H1 (cell line): ENCODE measurements around the gene C1RL. TPM values are rescaled to one million over a fixed set of nuclear protein-coding genes. Genes with fewer than 3 reads are reported as not detected.

Source experiments
- CTCF ChIA-PET: fragments of 300-600 bp; sonication (Branson Sonifier 250); formaldehyde crosslinking; loops from one replicate; lab custom pipeline; 2021; ENCODE audit not compliant: partially characterized antibody; lab: Charles Lee
- POLR2A ChIA-PET: fragments of 300-600 bp; sonication (Branson Sonifier 250); formaldehyde crosslinking; loops from one replicate; lab custom pipeline; 2021; ENCODE audit warnings: inconsistent platforms; ENCODE audit not compliant: partially characterized antibody; lab: Charles Lee
- DNase-seq, 2 experiments: peaks; one replicate each; pipeline versions ENCODE4 v3.0.0 to v3.0.0-alpha.2; 2010 to 2022; ENCODE audit warnings: low spot score in 2 of 2, low read depth in 1 of 2, mixed read lengths in 1 of 2
- FAIRE-seq: peaks from 2 replicates; lab custom pipeline; 2011; peaks lifted over from hg19 to GRCh38; lab: Jason Lieb, UNC
- H2AFZ ChIP-seq: 2 replicates; pipeline ENCODE4 v1.8.1; 2012; ENCODE audit warnings: low read length, inconsistent platforms
- H2AK5ac ChIP-seq: 2 replicates; pipeline ENCODE4 v1.6.1; 2013; ENCODE audit warnings: low read depth, low read length
- H2BK120ac ChIP-seq: replicated peaks from 2 replicates; pipeline ENCODE3; 2013; ENCODE audit warnings: low read depth, low read length, inconsistent platforms
- H2BK12ac ChIP-seq: 2 replicates; pipeline ENCODE4 v1.6.1; 2013; ENCODE audit warnings: low read depth, low read length
- H2BK15ac ChIP-seq: 2 replicates; pipeline ENCODE4 v1.6.1; 2013; ENCODE audit warnings: low read length
- H2BK20ac ChIP-seq: 2 replicates; pipeline ENCODE4 v1.6.1; 2013; ENCODE audit warnings: low read length
- H2BK5ac ChIP-seq: 2 replicates; pipeline ENCODE4 v1.6.1; 2013; ENCODE audit warnings: low read depth, low read length
- H3K14ac ChIP-seq: 2 replicates; pipeline ENCODE4 v1.6.1; 2013; ENCODE audit warnings: inconsistent platforms; ENCODE audit not compliant: insufficient read length
- H3K18ac ChIP-seq: 2 replicates; pipeline ENCODE4 v1.6.1; 2013; ENCODE audit warnings: low read length; ENCODE audit errors: extremely low read depth
- H3K23ac ChIP-seq: 2 replicates; pipeline ENCODE4 v1.6.1; 2013; ENCODE audit warnings: inconsistent platforms; ENCODE audit not compliant: insufficient read length
- H3K23me2 ChIP-seq: 2 replicates; pipeline ENCODE4 v1.6.1; 2013; ENCODE audit warnings: low read depth, low read length
- H3K27ac ChIP-seq: 2 replicates; pipeline ENCODE4 v1.6.1; 2011; ENCODE audit warnings: low read depth, low read length, inconsistent platforms
- H3K27me3 ChIP-seq, 4 experiments: replicated peaks in 1 of 4; 1 replicate in 1 of 4; 2 replicates in 3 of 4; pipeline versions ENCODE4 v1.6.1 to v1.8.1; 2011 to 2013; ENCODE audit warnings: low read length in 3 of 4, mild to moderate bottlenecking in 3 of 4, inconsistent platforms in 2 of 4, mixed read lengths in 2 of 4, moderate library complexity in 1 of 4; ENCODE audit not compliant: control insufficient read depth in 3 of 4, insufficient read depth in 3 of 4; ENCODE audit errors: extremely low read depth in 1 of 4
- H3K36me3 ChIP-seq, 4 experiments: 2 replicates each; pipeline versions ENCODE4 v1.6.1 to v1.8.1; 2011 to 2013; ENCODE audit warnings: mild to moderate bottlenecking in 4 of 4, low read length in 3 of 4, moderate library complexity in 2 of 4, control low read depth in 1 of 4, inconsistent platforms in 1 of 4; ENCODE audit not compliant: insufficient read depth in 4 of 4, control insufficient read depth in 2 of 4
- H3K4ac ChIP-seq: replicated peaks from 2 replicates; pipeline ENCODE3; 2013; ENCODE audit warnings: low read length, low read depth, mixed read lengths, inconsistent platforms; ENCODE audit not compliant: insufficient read length
- H3K4me1 ChIP-seq, 4 experiments: replicated peaks in 1 of 4; 1 replicate in 1 of 4; 2 replicates in 3 of 4; pipeline versions ENCODE4 v1.6.1 to v1.8.1; 2011 to 2013; ENCODE audit warnings: low read length in 3 of 4, inconsistent platforms in 2 of 4, mixed read lengths in 1 of 4; ENCODE audit not compliant: insufficient read depth in 4 of 4, control insufficient read depth in 3 of 4
- H3K4me2 ChIP-seq, 2 experiments: 2 replicates each; pipeline versions ENCODE4 v1.6.1 to v1.8.1; 2011 to 2013; ENCODE audit warnings: low read depth in 2 of 2, low read length in 2 of 2, control low read depth in 1 of 2, inconsistent platforms in 1 of 2, mild to moderate bottlenecking in 1 of 2; ENCODE audit not compliant: insufficient read depth in 1 of 2
- H3K4me3 ChIP-seq, 4 experiments: fragments of 200-600, 300-600 bp in 1 of 4; sonication (generic), shearing (Covaris generic), sonication (Bioruptor Twin) in 1 of 4; 2 replicates each; pipeline versions ENCODE4 v1.5.1 to v1.8.1; 2011 to 2016; ENCODE audit warnings: low read length in 4 of 4, low read depth in 3 of 4, control low read depth in 2 of 4, inconsistent platforms in 2 of 4, mild to moderate bottlenecking in 2 of 4, mixed read lengths in 1 of 4, moderate library complexity in 1 of 4; ENCODE audit not compliant: insufficient read depth in 2 of 4; ENCODE audit errors: extremely low read depth in 1 of 4
- H3K56ac ChIP-seq: replicated peaks from 2 replicates; pipeline ENCODE3; 2013; ENCODE audit warnings: low read depth, mild to moderate bottlenecking, mixed read lengths, low read length, inconsistent platforms; ENCODE audit not compliant: insufficient read length
- H3K79me1 ChIP-seq: 2 replicates; pipeline ENCODE4 v1.6.1; 2013; ENCODE audit warnings: low read depth, low read length, control low read depth
- H3K79me2 ChIP-seq, 2 experiments: 2 replicates each; pipeline versions ENCODE4 v1.6.1 to v1.8.1; 2012 to 2013; ENCODE audit warnings: low read length in 2 of 2, mild to moderate bottlenecking in 2 of 2, inconsistent platforms in 1 of 2; ENCODE audit not compliant: insufficient read depth in 2 of 2, control insufficient read depth in 1 of 2
- H3K9ac ChIP-seq, 4 experiments: replicated peaks in 1 of 4; 1 replicate in 1 of 4; 2 replicates in 3 of 4; pipeline versions ENCODE4 v1.6.1 to v1.8.1; 2011 to 2013; ENCODE audit warnings: low read depth in 3 of 4, low read length in 3 of 4, control low read depth in 2 of 4, mild to moderate bottlenecking in 2 of 4, moderate library complexity in 2 of 4, inconsistent platforms in 1 of 4; ENCODE audit errors: extremely low read depth in 1 of 4
- H3K9me3 ChIP-seq, 2 experiments: 2 replicates each; pipeline versions ENCODE4 v1.6.1 to v1.8.1; 2012 to 2013; ENCODE audit warnings: mild to moderate bottlenecking in 2 of 2, moderate library complexity in 2 of 2, control low read depth in 1 of 2, inconsistent platforms in 1 of 2, low read depth in 1 of 2, low read length in 1 of 2, mixed read lengths in 1 of 2; ENCODE audit not compliant: insufficient read depth in 2 of 2
- H4K20me1 ChIP-seq, 2 experiments: replicated peaks in 1 of 2; 2 replicates each; pipeline versions ENCODE3 to v1.8.1; 2011 to 2013; ENCODE audit warnings: inconsistent platforms in 2 of 2, low read length in 2 of 2, mild to moderate bottlenecking in 1 of 2; ENCODE audit not compliant: insufficient read depth in 2 of 2, control insufficient read depth in 1 of 2
- H4K5ac ChIP-seq: 2 replicates; pipeline ENCODE4 v1.6.1; 2013; ENCODE audit warnings: low read length, low read depth, mixed read lengths, inconsistent platforms; ENCODE audit not compliant: insufficient read length
- H4K8ac ChIP-seq: 2 replicates; pipeline ENCODE4 v1.8.0; 2013; ENCODE audit warnings: mild to moderate bottlenecking, moderate library complexity, low read length, inconsistent platforms; ENCODE audit not compliant: insufficient read depth; ENCODE audit errors: extremely low read depth
- H4K91ac ChIP-seq: replicated peaks from 2 replicates; pipeline ENCODE3; 2013; ENCODE audit warnings: low read length, mixed read lengths, inconsistent platforms; ENCODE audit not compliant: insufficient read length
- ASH2L ChIP-seq: fragments of 200-600, 300-600 bp; sonication (generic); IDR thresholded peaks from one replicate; pipeline ENCODE4 v1.7.1; 2017; ENCODE audit warnings: low read length
- CREB1 ChIP-seq: IDR thresholded peaks from 2 replicates; pipeline ENCODE4 v1.6.1; 2012; ENCODE audit warnings: inconsistent platforms
- CTBP2 ChIP-seq: IDR thresholded peaks from 2 replicates; pipeline ENCODE4 v1.7.0; 2011; ENCODE audit warnings: borderline replicate concordance, mild to moderate bottlenecking, moderate library complexity, mixed read lengths, low read length; ENCODE audit not compliant: insufficient read depth, insufficient read length
- GTF2F1 ChIP-seq: IDR thresholded peaks from 2 replicates; pipeline ENCODE4 v1.6.1; 2012; ENCODE audit warnings: low read depth, low read length, improper control_type of control experiment, borderline replicate concordance
- HDAC6 ChIP-seq: IDR thresholded peaks from one replicate; pipeline ENCODE4 v1.7.1; 2012; ENCODE audit warnings: low read depth, mild to moderate bottlenecking, inconsistent platforms, low read length, moderate library complexity
- KDM5A ChIP-seq: fragments of 200-600 bp; IDR thresholded peaks from 2 replicates; pipeline ENCODE4 v1.7.1; 2012; ENCODE audit warnings: mild to moderate bottlenecking, low read length, inconsistent platforms, mixed read lengths
- POLR2A ChIP-seq, 2 experiments: IDR thresholded peaks; 1 replicate in 1 of 2; 2 replicates in 1 of 2; pipeline ENCODE4 v1.6.1; 2011; ENCODE audit warnings: low read depth in 2 of 2, low read length in 2 of 2, mild to moderate bottlenecking in 2 of 2; ENCODE audit errors: control extremely low read depth in 1 of 2
- POLR2AphosphoS5 ChIP-seq: IDR thresholded peaks from 2 replicates; pipeline ENCODE4 v1.6.1; 2011; ENCODE audit warnings: low read depth, low read length
- SIN3A ChIP-seq, 2 experiments: IDR thresholded peaks in 1 of 2; conservative IDR thresholded peaks in 1 of 2; 2 replicates each; pipeline ENCODE4 v1.6.1; 2011 to 2012; ENCODE audit warnings: low read length in 2 of 2, improper control_type of control experiment in 1 of 2, low read depth in 1 of 2, mild to moderate bottlenecking in 1 of 2
- SIX5 ChIP-seq: IDR thresholded peaks from 2 replicates; pipeline ENCODE4 v1.6.1; 2011; ENCODE audit warnings: mild to moderate bottlenecking, low read depth, low read length
- SP2 ChIP-seq: IDR thresholded peaks from 2 replicates; pipeline ENCODE4 v1.6.1; 2012; ENCODE audit warnings: mild to moderate bottlenecking, low read length, inconsistent platforms
- SUZ12 ChIP-seq: fragments of 200-600 bp; sonication (generic); IDR thresholded peaks from 2 replicates; pipeline ENCODE4 v1.6.1; 2012; ENCODE audit warnings: mild to moderate bottlenecking, inconsistent platforms, low read length, moderate library complexity, mixed read lengths
- TEAD4 ChIP-seq: IDR thresholded peaks from 2 replicates; pipeline ENCODE4 v1.6.1; 2012; ENCODE audit warnings: low read depth, low read length, inconsistent platforms, mixed read lengths
- WGBS, 2 experiments: shearing (Covaris generic) in 1 of 2; methylation state at CpG; one replicate each; pipeline versions ENCODE4 v1.1.6 to v1.1.7; 2013 to 2015; ENCODE audit warnings: low lambda C conversion rate in 2 of 2, mixed read lengths in 2 of 2, inconsistent platforms in 1 of 2, low coverage in 1 of 2, missing lambda C conversion rate in 1 of 2; ENCODE audit not compliant: insufficient replicate concordance in 2 of 2, insufficient coverage in 1 of 2, insufficient read length in 1 of 2; ENCODE audit errors: extremely low coverage in 1 of 2, missing lambda C conversion rate in 1 of 2; 5-methylcytosine and 5-hydroxymethylcytosine counted together
- polyA plus RNA-seq, 7 experiments: library from polyadenylated mRNA; depleted of rRNA in 3 of 7; stranded (reverse) in 5 of 7; unstranded in 2 of 7; fragments of >200 nt in 5 of 7; fragments of 200-250 nt in 2 of 7; gene quantifications; 1 replicate in 5 of 7; 2 replicates in 1 of 7; 4 replicates in 1 of 7; pipeline versions ENCODE4 v1.2.1 to v1.2.3, GENCODE V29; 2011 to 2013; ENCODE audit warnings: missing spikeins in 2 of 7, mixed read lengths in 2 of 7
- total RNA-seq: library from RNA; stranded (reverse); fragmentation: NEBNext Ultra II Directional; extraction: Animal tissue kit (Norgen Biotek cat#: 25700); gene quantifications from 2 replicates; pipeline ENCODE4 v1.2.1, GENCODE V29; 2021

C1RL gene
- total and polyA plus RNA-seq, 2 of the 8 experiments (the other 6 are each of a cell fraction or from before 2014, with no cell fraction given): 11.4 to 15.5 TPM

GRCh38 chr12:7073946-7074345 lies 35.1 kb downstream of the C1RL start:
- POLR2A ChIA-PET: interaction anchor here (1.0 to 1.3 kb wide), 2 partner anchors 14 to 139 kb away, joined by 3 to 4 read pairs; no protein-coding TSS in a partner anchor
- no peak overlapping the region for H4K91ac ChIP-seq
- no peak overlapping the region for H2AK5ac ChIP-seq
- no peaks in the 10 kb centered on the region for H3K4me1 ChIP-seq
- no peak overlapping the region for H3K4me2 ChIP-seq
- no peak overlapping the region for H3K4ac ChIP-seq
- H2BK120ac ChIP-seq: no peak overlapping the region
- H3K23me2 ChIP-seq: no peaks in the 10 kb centered on the region
- H3K14ac ChIP-seq: no peak overlapping the region
- no peak overlapping the region for H3K23ac ChIP-seq
- H3K79me2 ChIP-seq: no peaks in the 10 kb centered on the region
- H2BK5ac ChIP-seq: no peak overlapping the region
- no peaks in the 10 kb centered on the region for H3K36me3 ChIP-seq
- DNase-seq (no peak), FAIRE-seq (no peak)
- H4K5ac ChIP-seq: no peak overlapping the region
- H3K4me3 ChIP-seq: no peak overlapping the region
- no peak overlapping the region for H4K8ac ChIP-seq
- no peak overlapping the region for H3K27ac ChIP-seq
- no peak overlapping the region for H2BK15ac ChIP-seq
- H3K9ac ChIP-seq: no peak overlapping the region
- H4K20me1 ChIP-seq: no peaks in the 10 kb centered on the region
- H3K56ac ChIP-seq: no peak overlapping the region
- no peak overlapping the region for H2BK12ac ChIP-seq
- CTCF ChIA-PET: interaction anchor here (1.0 to 1.7 kb wide), 4 partner anchors 19 to 71 kb away, joined by 3 to 6 read pairs (median 4); no protein-coding TSS in a partner anchor
- no peaks in the 10 kb centered on the region for H3K9me3 ChIP-seq
- WGBS, 2 experiments: 92% methylated on average over 1 of the region's 1 CpG; no CpG with 5 or more reads in 1 of the 2 experiments
- H2BK20ac ChIP-seq: no peak overlapping the region
- no peaks in the 10 kb centered on the region for H3K79me1 ChIP-seq
- H3K18ac ChIP-seq: no peak overlapping the region
- H3K27me3 ChIP-seq: no peaks in the 10 kb centered on the region
- no peak overlapping the region for H2AFZ ChIP-seq
- TF ChIP-seq KDM5A (no peak), ASH2L (no peak), SUZ12 (no peak), HDAC6 (no peak), SIX5 (no peak), CTBP2 (no peak), GTF2F1 (no peak), CREB1 (no peak), TEAD4 (no peak), SIN3A (conservative IDR thresholded peaks at IDR 0.05 in 1 of 2, IDR thresholded peaks at IDR 0.05 in 1 of 2; ENCODE audit: low read depth in 1 of 2, low read length in 2 of 2) (no peak), SP2 (no peak), POLR2A (IDR thresholded peaks at IDR 0.05; ENCODE audit: control extremely low read depth in 1 of 2, low read depth in 2 of 2, low read length in 2 of 2) (no peak), POLR2AphosphoS5 (no peak)
